Stomach (tissue), 9 donors: Measurements from ENCODE around the gene ATRNL1. TPM values are rescaled to one million over a fixed set of nuclear protein-coding genes. Genes with fewer than 3 reads are reported as not detected.
A peak's percentile ranks its signal among the peaks of the same experiment; 100 is the strongest.

Experiments used
- DNase-seq, 2 donors: peaks; one replicate each; pipeline versions ENCODE4 v3.0.0 to v3.0.0-alpha.2; 2013 to 2019
- H3K27ac ChIP-seq, 5 donors: fragments of 200-600 bp in 4 of 5; sonication (generic) in 4 of 5; one replicate each; pipeline ENCODE4 v1.5.1; 2013 to 2019; ENCODE audit warnings: mild to moderate bottlenecking in 1 of 5, moderate library complexity in 1 of 5
- H3K27me3 ChIP-seq, 3 donors: fragments of 200-600 bp; sonication (generic); one replicate each; pipeline ENCODE4 v1.5.1; 2017 to 2019; ENCODE audit warnings: mixed run types in 1 of 3
- H3K36me3 ChIP-seq, 4 donors: fragments of 200-600 bp; sonication (generic); 1 replicate in 3 of 4; 2 replicates in 1 of 4; pipeline ENCODE4 v1.5.1; 2016 to 2019
- H3K4me1 ChIP-seq, 4 donors: fragments of 200-600 bp; sonication (generic); one replicate each; pipeline ENCODE4 v1.5.1; 2016 to 2019
- H3K4me3 ChIP-seq, 4 donors: fragments of 200-600 bp; sonication (generic) in 3 of 4; one replicate each; pipeline ENCODE4 v1.5.1; 2016 to 2019; ENCODE audit warnings: mild to moderate bottlenecking in 1 of 4
- H3K9me3 ChIP-seq, 4 donors: fragments of 200-600 bp; sonication (generic); one replicate each; pipeline ENCODE4 v1.5.1; 2016 to 2019
- EP300 ChIP-seq: sonication (generic); formaldehyde crosslinking; IDR thresholded peaks from one replicate; pipeline ENCODE4 v1.6.1; 2017; ENCODE audit warnings: antibody characterized with exemption
- POLR2A ChIP-seq, 4 donors: fragments of 450-650 bp; IDR thresholded peaks; one replicate each; pipeline ENCODE4 v1.6.1; 2016; ENCODE audit warnings: antibody characterized with exemption in 4 of 4, control low read depth in 2 of 4, mild to moderate bottlenecking in 1 of 4, moderate library complexity in 1 of 4
- POLR2AphosphoS5 ChIP-seq, 3 donors: sonication (generic); formaldehyde crosslinking; IDR thresholded peaks; one replicate each; pipeline ENCODE4 v1.6.1; 2016; ENCODE audit warnings: antibody characterized with exemption in 3 of 3
- WGBS, 5 donors: extraction: QIAGEN DNeasy Blood & Tissue Kit in 3 of 5; methylation state at CpG; one replicate each; pipeline versions ENCODE4 v1.1.5 to v1.1.7; 2013 to 2018; 5-methylcytosine and 5-hydroxymethylcytosine counted together
- intact Hi-C: fragments of 100-400 bp; cut with DNase I; formaldehyde crosslinking; loops from one replicate; pipeline ENCODE4 v1.15.1; 2023; ENCODE audit warnings: low total_unique reads
- polyA plus RNA-seq, 3 donors: library from polyadenylated mRNA; stranded (reverse); fragments of 200-250 nt; gene quantifications; one replicate each; pipeline ENCODE4 v1.2.3, GENCODE V29; 2013
- total RNA-seq, 5 donors: library from RNA; depleted of rRNA; stranded (reverse); fragments of >200 nt; gene quantifications; one replicate each; pipeline versions ENCODE4 v1.1.0 to v1.2.3, GENCODE V29; 2014 to 2016
- TF ChIP-seq, protein P1 (sequence below), 7 experiments: fragments of 450-650 bp in 4 of 7; fragments of 200-600 bp in 3 of 7; sonication (generic) in 3 of 7; IDR thresholded peaks; one replicate each; pipeline ENCODE4 v1.5.1; 2016 to 2019; ENCODE audit warnings: antibody characterized with exemption in 7 of 7, control low read depth in 2 of 7, mild to moderate bottlenecking in 1 of 7
- donor health status: healthy with polysubstance abuse.
- donor health status: Bipolar disorder and iron deficiency.
- donor health status: healthy.

The ATRNL1 gene
- total and polyA plus RNA-seq, 8 donors: 0.12 to 50.7 (median 0.72) TPM; not detected in 1

DNA sequence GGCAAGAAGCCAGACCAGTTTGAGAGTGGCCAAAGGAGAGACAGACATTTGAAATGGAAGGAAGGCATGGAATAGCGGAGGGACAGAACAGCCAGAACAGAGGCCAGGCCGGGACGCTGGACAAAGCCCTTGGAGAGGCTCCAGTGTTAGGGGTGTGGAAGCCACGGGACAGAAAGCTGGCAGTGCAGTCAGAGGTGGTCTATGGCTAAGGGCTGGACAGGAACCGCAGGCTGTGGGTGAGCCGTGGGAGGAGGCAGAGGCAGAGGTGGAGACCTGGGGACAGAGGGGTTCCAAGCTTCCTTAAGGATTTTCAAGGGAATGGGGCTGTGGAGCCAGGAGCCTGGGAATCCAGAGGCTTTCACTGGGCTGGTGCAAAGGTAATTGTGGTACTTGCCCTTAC, 878.8 kb downstream of the ATRNL1 start:
- TF ChIP-seq POLR2A (IDR thresholded peaks at IDR 0.05) (no peak), EP300 (no peak), POLR2AphosphoS5 (IDR thresholded peaks at IDR 0.05) (no peak)
- TF ChIP-seq, protein P1, sequence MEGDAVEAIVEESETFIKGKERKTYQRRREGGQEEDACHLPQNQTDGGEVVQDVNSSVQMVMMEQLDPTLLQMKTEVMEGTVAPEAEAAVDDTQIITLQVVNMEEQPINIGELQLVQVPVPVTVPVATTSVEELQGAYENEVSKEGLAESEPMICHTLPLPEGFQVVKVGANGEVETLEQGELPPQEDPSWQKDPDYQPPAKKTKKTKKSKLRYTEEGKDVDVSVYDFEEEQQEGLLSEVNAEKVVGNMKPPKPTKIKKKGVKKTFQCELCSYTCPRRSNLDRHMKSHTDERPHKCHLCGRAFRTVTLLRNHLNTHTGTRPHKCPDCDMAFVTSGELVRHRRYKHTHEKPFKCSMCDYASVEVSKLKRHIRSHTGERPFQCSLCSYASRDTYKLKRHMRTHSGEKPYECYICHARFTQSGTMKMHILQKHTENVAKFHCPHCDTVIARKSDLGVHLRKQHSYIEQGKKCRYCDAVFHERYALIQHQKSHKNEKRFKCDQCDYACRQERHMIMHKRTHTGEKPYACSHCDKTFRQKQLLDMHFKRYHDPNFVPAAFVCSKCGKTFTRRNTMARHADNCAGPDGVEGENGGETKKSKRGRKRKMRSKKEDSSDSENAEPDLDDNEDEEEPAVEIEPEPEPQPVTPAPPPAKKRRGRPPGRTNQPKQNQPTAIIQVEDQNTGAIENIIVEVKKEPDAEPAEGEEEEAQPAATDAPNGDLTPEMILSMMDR (IDR thresholded peaks at IDR 0.05): no peak

DNA sequence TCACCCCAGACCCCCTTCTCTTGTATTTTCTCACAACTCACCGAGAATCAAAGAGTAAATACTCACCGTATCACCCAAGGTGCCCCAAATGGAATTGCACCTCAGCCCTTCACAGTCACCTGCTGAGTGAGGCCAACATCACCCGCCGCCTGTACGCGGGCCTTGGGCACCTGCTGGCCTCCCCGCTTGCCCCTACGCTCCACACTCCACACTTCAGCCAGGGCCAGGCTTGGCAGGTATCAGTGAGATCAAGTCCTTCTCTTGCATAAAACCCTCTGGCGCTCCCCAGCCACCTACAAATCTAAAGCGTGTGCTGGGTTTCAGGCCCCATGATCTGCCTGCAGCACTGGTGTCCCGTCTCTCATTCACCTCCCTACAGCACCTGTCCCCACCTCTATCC, 879.3 kb downstream of the ATRNL1 start:
- Histone ChIP-seq H3K9me3 (no peaks in the 10 kb centered on the region), H3K4me1 (no peaks in the 10 kb centered on the region), H3K4me3 (no peak overlapping the region), H3K36me3 (no peaks in the 10 kb centered on the region), H3K27ac (no peak overlapping the region), H3K27me3 (no peaks in the 10 kb centered on the region)
- 71 to 91% (median 77%) methylated on average over 11 of the region's 11 CpGs for WGBS, 5 donors
- intact Hi-C loops: no loop called here
- DNase-seq: no peak
- TF ChIP-seq, protein P1 (IDR thresholded peaks at IDR 0.05): no peak
- TF ChIP-seq POLR2AphosphoS5 (IDR thresholded peaks at IDR 0.05) (no peak), POLR2A (IDR thresholded peaks at IDR 0.05) (no peak), EP300 (no peak)

More for the DNA sequence above, 878.8 kb downstream of the ATRNL1 start:
- Histone ChIP-seq H3K4me3 (no peak overlapping the region), H3K9me3 (no peaks in the 10 kb centered on the region), H3K27ac (no peak overlapping the region), H3K27me3 (no peaks in the 10 kb centered on the region), H3K4me1 (no peaks in the 10 kb centered on the region), H3K36me3 (no peaks in the 10 kb centered on the region)
- intact Hi-C loops: no loop called here
- WGBS, 5 donors: 74 to 83% (median 82%) methylated on average over 6 of the region's 6 CpGs
- DNase-seq: no peak

DNA sequence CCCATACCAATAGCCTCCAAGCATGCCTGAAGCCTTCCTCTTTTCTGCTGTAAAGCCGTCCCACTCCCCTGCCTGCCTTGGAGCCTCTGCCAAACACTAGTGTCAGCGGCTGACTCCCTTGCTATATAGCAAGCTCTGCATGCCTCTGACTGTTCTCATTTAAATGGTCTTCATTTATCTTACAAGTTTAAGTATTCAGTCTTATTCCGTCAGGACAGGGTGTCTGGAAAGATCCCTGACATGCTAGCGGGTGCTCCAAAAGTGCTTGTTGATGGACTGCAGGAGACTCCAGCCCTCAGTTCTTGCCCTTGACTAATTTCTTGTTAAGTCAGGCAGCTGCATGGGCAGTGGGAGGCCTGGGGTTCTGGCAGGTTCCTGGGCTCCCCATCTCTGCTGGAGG, 881.2 kb downstream of the ATRNL1 start:
- Histone ChIP-seq H3K27ac (peak overlapping the region in 1 of 5 donors; percentile 37), H3K4me1 (no peaks in the 10 kb centered on the region), H3K36me3 (no peaks in the 10 kb centered on the region), H3K9me3 (no peaks in the 10 kb centered on the region), H3K27me3 (no peaks in the 10 kb centered on the region), H3K4me3 (no peak overlapping the region)
- 75 to 94% (median 90%) methylated on average over 4 of the region's 4 CpGs for WGBS, 5 donors
- TF ChIP-seq POLR2AphosphoS5 (IDR thresholded peaks at IDR 0.05): no peak
- TF ChIP-seq, protein P1 (IDR thresholded peaks at IDR 0.05): no peak
- no peak for TF ChIP-seq POLR2A (IDR thresholded peaks at IDR 0.05)
- TF ChIP-seq EP300: no peak
- DNase-seq: peak in 1 of 2 donors; percentile 51
- intact Hi-C loops: no loop called here

DNA sequence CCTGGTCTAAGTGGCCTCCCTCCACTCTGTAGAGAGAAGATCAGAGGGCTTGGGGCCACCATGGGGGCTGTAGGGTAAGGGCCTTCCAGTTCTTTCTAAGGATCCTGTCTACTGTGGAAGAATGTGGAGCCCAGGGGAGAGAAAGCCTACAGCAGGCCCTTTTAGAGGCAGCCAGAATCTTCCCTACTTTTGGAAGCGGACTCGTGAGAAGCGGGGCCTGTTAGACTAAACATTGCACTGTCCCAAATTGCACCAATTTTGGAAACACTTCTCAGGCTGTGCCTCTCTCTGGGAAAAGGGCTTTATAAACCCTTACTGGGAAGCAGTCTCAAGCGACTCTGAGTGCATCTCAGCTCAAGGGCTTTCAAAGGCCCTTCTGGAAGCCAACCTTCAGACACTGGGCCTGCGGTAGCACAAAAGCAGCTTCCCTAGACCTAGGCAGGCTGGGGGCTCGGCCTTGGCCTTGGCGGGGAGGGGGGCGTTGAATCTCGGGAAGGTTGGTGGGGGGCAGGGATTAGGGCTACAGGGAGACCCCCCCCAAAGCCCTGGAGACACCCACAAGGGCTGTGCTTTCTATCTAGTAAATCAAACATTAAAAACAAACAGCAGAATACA, 881.8 kb downstream of the ATRNL1 start:
- Histone ChIP-seq H3K27me3 (no peaks in the 10 kb centered on the region), H3K27ac (peak overlapping the region in 1 of 5 donors; percentile 37), H3K36me3 (no peaks in the 10 kb centered on the region), H3K4me1 (no peaks in the 10 kb centered on the region), H3K9me3 (no peaks in the 10 kb centered on the region), H3K4me3 (no peak overlapping the region)
- DNase-seq: peak in 1 of 2 donors; percentile 71
- intact Hi-C loops: no loop called here
- WGBS, 5 donors: 52 to 66% (median 62%) methylated on average over 9 of the region's 9 CpGs
- TF ChIP-seq, protein P1 (IDR thresholded peaks at IDR 0.05): no peak
- TF ChIP-seq EP300 (no peak), POLR2A (IDR thresholded peaks at IDR 0.05) (no peak), POLR2AphosphoS5 (IDR thresholded peaks at IDR 0.05) (no peak)
